Smooth muscle cell (in vitro differentiated cells): ENCODE results near the gene RPL28. TPM values are rescaled to one million over a fixed set of nuclear protein-coding genes. Genes with fewer than 3 reads are reported as not detected.
A peak's percentile ranks its signal among the peaks of the same experiment; 100 is the strongest.
"Not testable (repeated sequence)": the region's sequence is repeated elsewhere in the genome, so short reads cannot be mapped to it uniquely, and the experiment has no call there.

ENCODE experiments used
- DNase-seq: peaks from one replicate; lab custom pipeline; 2025; ENCODE audit not compliant: unreplicated experiment; lab: John Stamatoyannopoulos, UW
- H2AFZ ChIP-seq: fragments of 200-600 bp; sonication (generic); 2 replicates; pipeline ENCODE4 v1.6.0; 2016; ENCODE audit warnings: antibody characterized with exemption, low read depth, mild to moderate bottlenecking
- H3F3A ChIP-seq: fragments of 200-600 bp; sonication (generic); 2 replicates; pipeline ENCODE4 v1.6.0; 2017; ENCODE audit warnings: antibody characterized with exemption, low read depth
- H3K27ac ChIP-seq: fragments of 200-600 bp; sonication (generic); 2 replicates; pipeline ENCODE4 v1.5.1; 2016; ENCODE audit warnings: low read depth, mild to moderate bottlenecking
- H3K27me3 ChIP-seq: fragments of 200-600 bp; sonication (generic); 2 replicates; pipeline ENCODE4 v1.6.1; 2016; ENCODE audit warnings: low read depth, mild to moderate bottlenecking
- H3K36me3 ChIP-seq: fragments of 200-600 bp; sonication (generic); 2 replicates; pipeline ENCODE4 v1.5.1; 2016; ENCODE audit warnings: low read depth
- H3K4me1 ChIP-seq: fragments of 200-600 bp; sonication (generic); 2 replicates; pipeline ENCODE4 v1.5.1; 2016; ENCODE audit warnings: low read depth
- H3K4me2 ChIP-seq: fragments of 200-600 bp; sonication (generic); 2 replicates; pipeline ENCODE4 v1.6.0; 2016; ENCODE audit warnings: mild to moderate bottlenecking
- H3K4me3 ChIP-seq: fragments of 200-600 bp; sonication (generic); 2 replicates; pipeline ENCODE4 v1.5.1; 2016; ENCODE audit warnings: mild to moderate bottlenecking
- H3K79me2 ChIP-seq: fragments of 200-600 bp; sonication (generic); 2 replicates; pipeline ENCODE4 v1.6.0; 2016; ENCODE audit warnings: low read depth, mild to moderate bottlenecking
- H3K9ac ChIP-seq: fragments of 200-600 bp; sonication (generic); 2 replicates; pipeline ENCODE4 v1.6.0; 2016; ENCODE audit warnings: low read depth
- H3K9me3 ChIP-seq: fragments of 200-600 bp; sonication (generic); replicated peaks from 2 replicates; pipeline ENCODE4 v1.5.1; 2016; ENCODE audit warnings: low read depth
- H4K20me1 ChIP-seq: fragments of 200-600 bp; sonication (generic); 2 replicates; pipeline ENCODE4 v1.6.0; 2016; ENCODE audit warnings: low read depth
- WGBS: methylation state at CpG from one replicate; pipeline ENCODE4 v1.1.7; 2016; ENCODE audit warnings: low lambda C conversion rate; 5-methylcytosine and 5-hydroxymethylcytosine counted together
- polyA plus RNA-seq: library from polyadenylated mRNA; unstranded; fragments of >200 nt; fragmentation: Nextera tagmentation; extraction: Ambion mirVana; gene quantifications from 2 replicates; pipeline ENCODE4 v1.2.1, GENCODE V29; 2016
- total RNA-seq: library from RNA; depleted of rRNA; stranded (reverse); fragments of >200 nt; gene quantifications from 2 replicates; pipeline ENCODE4 v1.2.3, GENCODE V29; 2014
- TF ChIP-seq, protein P1 (sequence below): fragments of 200-600 bp; sonication (generic); IDR thresholded peaks from 2 replicates; pipeline ENCODE4 v1.5.1; 2017; ENCODE audit warnings: borderline replicate concordance, mild to moderate bottlenecking, antibody characterized with exemption; ENCODE audit not compliant: insufficient read depth, poor library complexity, severe bottlenecking

RPL28 gene
- total and polyA plus RNA-seq, 2 experiments from 2014 or later: 515 to 1,108 TPM

DNA sequence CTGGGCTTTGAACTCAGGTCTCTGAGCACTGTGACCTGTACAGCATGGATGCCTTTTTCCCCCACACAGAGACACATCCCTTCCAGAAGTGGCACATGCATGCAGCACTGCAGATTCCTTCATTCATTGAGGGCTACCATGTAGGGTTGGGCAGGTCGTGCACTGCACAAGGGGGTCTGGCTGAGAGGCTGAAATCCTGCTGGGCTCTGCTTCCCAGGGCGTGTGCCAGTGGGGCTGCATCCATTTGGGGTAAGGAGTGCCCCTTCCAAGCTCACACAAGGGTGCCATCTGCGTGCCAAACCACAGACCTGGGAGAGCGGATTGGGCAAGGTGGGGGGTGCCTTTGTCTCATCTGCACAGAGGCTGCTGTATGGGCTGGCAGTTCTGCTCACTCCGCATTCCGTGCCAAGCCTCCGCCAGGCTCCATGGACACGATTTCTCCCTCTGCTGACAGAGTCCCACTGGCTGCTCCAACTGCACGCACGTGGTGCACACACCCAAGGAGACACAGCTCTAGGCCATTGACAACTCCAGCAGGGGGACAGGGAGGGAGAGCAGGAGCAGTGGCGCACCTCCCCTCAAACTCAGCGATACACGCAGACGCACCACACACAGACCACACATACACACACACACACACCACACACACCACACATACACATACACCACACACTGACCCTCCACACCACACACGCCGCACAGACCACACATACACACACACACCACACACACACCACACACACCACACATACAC, 61.9 kb downstream of the RPL28 start:
- Histone ChIP-seq H2AFZ (no peak overlapping the region), H3K9ac (no peak overlapping the region), H3K4me1 (peaks cover 11% of the 10 kb centered on the region), H3K27ac (no peak overlapping the region), H3K79me2 (no peaks in the 10 kb centered on the region), H3F3A (no peaks in the 10 kb centered on the region), H3K9me3 (no peaks in the 10 kb centered on the region), H3K27me3 (peaks cover 81% of the 10 kb centered on the region), H3K36me3 (no peaks in the 10 kb centered on the region), H3K4me2 (no peak overlapping the region), H3K4me3 (no peak overlapping the region), H4K20me1 (no peaks in the 10 kb centered on the region)
- WGBS: 55% methylated on average over 15 of the region's 16 CpGs
- TF ChIP-seq, protein P1, sequence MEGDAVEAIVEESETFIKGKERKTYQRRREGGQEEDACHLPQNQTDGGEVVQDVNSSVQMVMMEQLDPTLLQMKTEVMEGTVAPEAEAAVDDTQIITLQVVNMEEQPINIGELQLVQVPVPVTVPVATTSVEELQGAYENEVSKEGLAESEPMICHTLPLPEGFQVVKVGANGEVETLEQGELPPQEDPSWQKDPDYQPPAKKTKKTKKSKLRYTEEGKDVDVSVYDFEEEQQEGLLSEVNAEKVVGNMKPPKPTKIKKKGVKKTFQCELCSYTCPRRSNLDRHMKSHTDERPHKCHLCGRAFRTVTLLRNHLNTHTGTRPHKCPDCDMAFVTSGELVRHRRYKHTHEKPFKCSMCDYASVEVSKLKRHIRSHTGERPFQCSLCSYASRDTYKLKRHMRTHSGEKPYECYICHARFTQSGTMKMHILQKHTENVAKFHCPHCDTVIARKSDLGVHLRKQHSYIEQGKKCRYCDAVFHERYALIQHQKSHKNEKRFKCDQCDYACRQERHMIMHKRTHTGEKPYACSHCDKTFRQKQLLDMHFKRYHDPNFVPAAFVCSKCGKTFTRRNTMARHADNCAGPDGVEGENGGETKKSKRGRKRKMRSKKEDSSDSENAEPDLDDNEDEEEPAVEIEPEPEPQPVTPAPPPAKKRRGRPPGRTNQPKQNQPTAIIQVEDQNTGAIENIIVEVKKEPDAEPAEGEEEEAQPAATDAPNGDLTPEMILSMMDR: no peak
- DNase-seq: no peak

GRCh38 chr19:55448175-55448490, 62.4 kb downstream of the RPL28 start:
- peaks cover 11% of the 10 kb centered on the region for H3K4me1 ChIP-seq
- H3K4me2 ChIP-seq, H4K20me1 ChIP-seq, H3K27ac ChIP-seq, H3K36me3 ChIP-seq, H3K9ac ChIP-seq, H3K4me3 ChIP-seq, H3F3A ChIP-seq, H3K79me2 ChIP-seq, H3K9me3 ChIP-seq, H2AFZ ChIP-seq, DNase-seq: not testable (repeated sequence)
- 100% methylated on average over 3 of the region's 5 CpGs for WGBS
- H3K27me3 ChIP-seq: peaks cover 81% of the 10 kb centered on the region

- no peaks in the 10 kb centered on the region for H3K9me3 ChIP-seq
- H3K4me1 ChIP-seq: peaks cover 11% of the 10 kb centered on the region
- H2AFZ ChIP-seq: no peak overlapping the region
- H3F3A ChIP-seq: peaks cover 6% of the 10 kb centered on the region
- H3K4me3 ChIP-seq: no peak overlapping the region
- H3K9ac ChIP-seq: no peak overlapping the region
- peaks cover 68% of the 10 kb centered on the region for H3K27me3 ChIP-seq
- no peaks in the 10 kb centered on the region for H3K36me3 ChIP-seq
- H3K79me2 ChIP-seq: no peaks in the 10 kb centered on the region
- H4K20me1 ChIP-seq: peaks cover 13% of the 10 kb centered on the region
- TF ChIP-seq, protein P1: no peak
- 60% methylated on average over 15 of the region's 16 CpGs for WGBS
- H3K27ac ChIP-seq: no peak overlapping the region
- no peak for DNase-seq
- no peak overlapping the region for H3K4me2 ChIP-seq
Measured at GRCh38 chr19:55449469-55449868, 63.7 kb downstream of the RPL28 start.

DNA sequence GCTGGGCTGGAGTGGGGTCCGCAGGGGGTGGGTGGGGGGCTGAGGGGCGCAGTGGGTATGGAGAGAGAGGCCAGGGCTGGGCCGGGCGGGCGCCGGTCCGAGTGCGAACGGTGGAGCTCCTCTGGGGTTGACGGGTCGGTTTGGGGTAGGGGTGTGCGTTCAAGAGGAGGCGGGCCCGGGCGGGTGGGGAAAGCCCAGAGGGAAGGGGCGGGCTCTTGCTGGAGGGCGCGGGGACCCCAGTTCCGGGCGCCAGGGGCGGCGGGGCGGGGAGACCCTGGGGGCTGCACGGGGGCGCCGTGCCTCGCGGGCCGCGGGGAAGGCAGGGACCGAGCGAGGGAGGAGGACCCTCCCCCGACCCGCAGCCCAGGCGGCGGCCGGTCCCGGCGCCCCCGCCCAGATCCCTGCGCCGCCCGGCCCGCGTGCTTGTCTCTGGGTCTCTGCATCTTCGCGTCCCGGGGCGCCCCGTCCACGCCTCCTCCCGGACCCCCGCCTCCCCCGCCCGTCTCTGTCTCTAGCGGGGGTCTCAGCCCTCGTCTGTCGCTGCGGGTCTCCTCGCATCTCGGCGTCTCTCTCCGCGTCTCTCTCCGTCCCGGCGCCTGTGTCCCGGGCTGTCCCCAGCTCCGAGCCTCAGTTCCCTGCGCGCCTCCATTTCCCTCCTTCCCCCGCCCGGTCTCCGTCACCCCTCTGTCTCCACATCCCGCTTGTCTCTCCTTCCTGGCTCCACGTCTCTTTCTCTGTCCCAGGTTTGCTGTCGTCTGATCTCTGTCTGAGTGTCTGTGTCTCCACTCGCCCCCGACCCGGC, 65.6 kb downstream of the RPL28 start:
- H3K79me2 ChIP-seq: no peaks in the 10 kb centered on the region
- no peak overlapping the region for H3K9ac ChIP-seq
- DNase-seq: no peak
- no peaks in the 10 kb centered on the region for H3K9me3 ChIP-seq
- no peaks in the 10 kb centered on the region for H3K36me3 ChIP-seq
- peak overlapping the region; percentile 29 for H3K4me3 ChIP-seq
- peaks cover 11% of the 10 kb centered on the region for H3K4me1 ChIP-seq
- peaks cover 15% of the 10 kb centered on the region for H4K20me1 ChIP-seq
- no peak overlapping the region for H3K27ac ChIP-seq
- H3K27me3 ChIP-seq: peaks cover 53% of the 10 kb centered on the region
- TF ChIP-seq, protein P1: no peak
- WGBS: 2% methylated on average over 30 of the region's 80 CpGs
- no peak overlapping the region for H2AFZ ChIP-seq
- peaks cover 6% of the 10 kb centered on the region for H3F3A ChIP-seq
- H3K4me2 ChIP-seq: peak overlapping the region; percentile 81
